HEK293 (cell line): ENCODE results near the gene TTC9.

ENCODE experiments used
- CTCF ChIA-PET: fragments of 350-600 bp; formaldehyde crosslinking; extraction: SDS; loops from one replicate; lab custom pipeline; 2021; ENCODE audit warnings: antibody characterized with exemption; lab: Yijun Ruan, JAX
- POLR2A ChIA-PET: fragments of 300-600 bp; formaldehyde crosslinking; extraction: SDS; loops from one replicate; lab custom pipeline; 2020; ENCODE audit warnings: antibody characterized with exemption, inconsistent platforms; lab: Yijun Ruan, JAX
- H3K27ac ChIP-seq: fragments of 200-500 bp; sonication (Bioruptor generic); 2 replicates; pipeline ENCODE4 v1.5.1; 2014; ENCODE audit warnings: low read depth, low read length, control low read depth, inconsistent platforms; ENCODE audit errors: extremely low read depth
- H3K36me3 ChIP-seq, 2 experiments: fragments of 200-500 bp in 1 of 2; sonication (Bioruptor generic) in 1 of 2; 1 replicate in 1 of 2; 2 replicates in 1 of 2; pipeline ENCODE4 v1.5.1; 2014 to 2017; ENCODE audit warnings: inconsistent platforms in 2 of 2, low read length in 2 of 2; ENCODE audit not compliant: control insufficient read depth in 2 of 2, insufficient read depth in 1 of 2
- H3K4me1 ChIP-seq: fragments of 200-500 bp; sonication (Bioruptor generic); 2 replicates; pipeline ENCODE4 v1.5.1; 2014; ENCODE audit warnings: mild to moderate bottlenecking, low read length, inconsistent platforms; ENCODE audit not compliant: control insufficient read depth, insufficient read depth
- H3K4me3 ChIP-seq: 2 replicates; pipeline ENCODE4 v1.5.1; 2011; ENCODE audit warnings: low read depth, mild to moderate bottlenecking, control low read depth, low read length, moderate library complexity
- H3K9me3 ChIP-seq: fragments of 200-500 bp; sonication (Bioruptor generic); 2 replicates; pipeline ENCODE4 v1.5.1; 2014; ENCODE audit warnings: low read depth, low read length, inconsistent platforms; ENCODE audit not compliant: control insufficient read depth, insufficient read depth
- HOXA7 ChIP-seq: sonication (generic); formaldehyde crosslinking; IDR thresholded peaks from 2 replicates; pipeline ENCODE4 v1.8.1; 2022; ENCODE audit warnings: missing genetic modification reagents, borderline replicate concordance
- PRDM1 ChIP-seq: fragments of 450-650 bp; formaldehyde crosslinking; IDR thresholded peaks from 2 replicates; pipeline ENCODE4; 2016; ENCODE audit warnings: missing biosample characterization, missing genetic modification characterization
- PRDM6 ChIP-seq: fragments of 450-650 bp; formaldehyde crosslinking; IDR thresholded peaks from 2 replicates; pipeline ENCODE4 v1.5.1; 2017; ENCODE audit warnings: missing biosample characterization, missing genetic modification characterization
- RBAK ChIP-seq: fragments of 450-650 bp; formaldehyde crosslinking; IDR thresholded peaks from 2 replicates; pipeline ENCODE4 v1.5.1; 2016; ENCODE audit warnings: missing biosample characterization, missing genetic modification characterization
- SCRT2 ChIP-seq: fragments of 450-650 bp; formaldehyde crosslinking; IDR thresholded peaks from 2 replicates; pipeline ENCODE4 v1.5.1; 2016; ENCODE audit warnings: missing biosample characterization, missing genetic modification characterization
- SP3 ChIP-seq: fragments of 450-650 bp; formaldehyde crosslinking; IDR thresholded peaks from 2 replicates; pipeline ENCODE4 v1.5.1; 2016; ENCODE audit warnings: missing biosample characterization, missing genetic modification characterization
- TCF7L2 ChIP-seq: IDR thresholded peaks from 2 replicates; pipeline ENCODE4 v1.6.1; 2011; ENCODE audit warnings: low read depth, mild to moderate bottlenecking, inconsistent platforms, low read length, moderate library complexity, borderline replicate concordance
- ZBTB1 ChIP-seq: fragments of 450-650 bp; formaldehyde crosslinking; IDR thresholded peaks from 2 replicates; pipeline ENCODE4 v1.5.1; 2016; ENCODE audit warnings: missing biosample characterization, missing genetic modification characterization
- ZNF148 ChIP-seq: fragments of 450-650 bp; formaldehyde crosslinking; IDR thresholded peaks from 2 replicates; pipeline ENCODE4 v1.5.0; 2017; ENCODE audit warnings: missing biosample characterization, missing genetic modification characterization, borderline replicate concordance
- ZNF157 ChIP-seq: fragments of 450-650 bp; formaldehyde crosslinking; IDR thresholded peaks from 2 replicates; pipeline ENCODE4 v1.5.1; 2016; ENCODE audit warnings: missing biosample characterization, missing genetic modification characterization
- ZNF350 ChIP-seq: fragments of 450-650 bp; formaldehyde crosslinking; IDR thresholded peaks from 2 replicates; pipeline ENCODE4 v1.5.0; 2017; ENCODE audit warnings: missing biosample characterization, mild to moderate bottlenecking, missing genetic modification characterization
- ZNF391 ChIP-seq: fragments of 450-650 bp; formaldehyde crosslinking; IDR thresholded peaks from 2 replicates; pipeline ENCODE4 v1.5.1; 2016; ENCODE audit warnings: low read depth, missing biosample characterization, missing genetic modification characterization, borderline replicate concordance
- ZNF529 ChIP-seq: fragments of 450-650 bp; formaldehyde crosslinking; IDR thresholded peaks from 2 replicates; pipeline ENCODE4 v1.5.1; 2017; ENCODE audit warnings: missing genetic modification characterization, missing biosample characterization; ENCODE audit not compliant: insufficient replicate concordance
- ZNF555 ChIP-seq: fragments of 450-650 bp; formaldehyde crosslinking; conservative IDR thresholded peaks from 2 replicates; pipeline ENCODE4 v1.5.1; 2017; ENCODE audit warnings: missing biosample characterization, mild to moderate bottlenecking, missing genetic modification characterization, inconsistent platforms
- ZNF664 ChIP-seq: fragments of 450-650 bp; formaldehyde crosslinking; IDR thresholded peaks from 2 replicates; pipeline ENCODE4 v1.5.1; 2016; ENCODE audit warnings: missing biosample characterization, missing genetic modification characterization
- ZNF677 ChIP-seq: fragments of 450-650 bp; IDR thresholded peaks from 2 replicates; pipeline ENCODE4 v1.5.0; 2018; ENCODE audit warnings: missing biosample characterization, mild to moderate bottlenecking, missing genetic modification characterization, moderate library complexity
- ZNF76 ChIP-seq: fragments of 450-650 bp; formaldehyde crosslinking; IDR thresholded peaks from 2 replicates; pipeline ENCODE4; 2016; ENCODE audit warnings: low read depth, missing biosample characterization, missing genetic modification characterization, borderline replicate concordance
- ZNF776 ChIP-seq: fragments of 450-650 bp; formaldehyde crosslinking; IDR thresholded peaks from 2 replicates; pipeline ENCODE4 v1.5.0; 2017; ENCODE audit warnings: missing biosample characterization, missing genetic modification characterization, borderline replicate concordance
- ZSCAN5A ChIP-seq: fragments of 450-650 bp; formaldehyde crosslinking; IDR thresholded peaks from 2 replicates; pipeline ENCODE4 v1.5.1; 2016; ENCODE audit warnings: missing biosample characterization, missing genetic modification characterization
- TF ChIP-seq, protein P1 (sequence below): fragments of 450-650 bp; formaldehyde crosslinking; IDR thresholded peaks from 2 replicates; pipeline ENCODE4 v1.5.1; 2016; ENCODE audit warnings: missing biosample characterization, missing genetic modification characterization
- TF ChIP-seq, protein P2 (sequence below): fragments of 450-650 bp; formaldehyde crosslinking; IDR thresholded peaks from 2 replicates; pipeline ENCODE4 v1.5.1; 2016; ENCODE audit warnings: missing biosample characterization, missing genetic modification characterization, low read depth

The TTC9 gene

DNA sequence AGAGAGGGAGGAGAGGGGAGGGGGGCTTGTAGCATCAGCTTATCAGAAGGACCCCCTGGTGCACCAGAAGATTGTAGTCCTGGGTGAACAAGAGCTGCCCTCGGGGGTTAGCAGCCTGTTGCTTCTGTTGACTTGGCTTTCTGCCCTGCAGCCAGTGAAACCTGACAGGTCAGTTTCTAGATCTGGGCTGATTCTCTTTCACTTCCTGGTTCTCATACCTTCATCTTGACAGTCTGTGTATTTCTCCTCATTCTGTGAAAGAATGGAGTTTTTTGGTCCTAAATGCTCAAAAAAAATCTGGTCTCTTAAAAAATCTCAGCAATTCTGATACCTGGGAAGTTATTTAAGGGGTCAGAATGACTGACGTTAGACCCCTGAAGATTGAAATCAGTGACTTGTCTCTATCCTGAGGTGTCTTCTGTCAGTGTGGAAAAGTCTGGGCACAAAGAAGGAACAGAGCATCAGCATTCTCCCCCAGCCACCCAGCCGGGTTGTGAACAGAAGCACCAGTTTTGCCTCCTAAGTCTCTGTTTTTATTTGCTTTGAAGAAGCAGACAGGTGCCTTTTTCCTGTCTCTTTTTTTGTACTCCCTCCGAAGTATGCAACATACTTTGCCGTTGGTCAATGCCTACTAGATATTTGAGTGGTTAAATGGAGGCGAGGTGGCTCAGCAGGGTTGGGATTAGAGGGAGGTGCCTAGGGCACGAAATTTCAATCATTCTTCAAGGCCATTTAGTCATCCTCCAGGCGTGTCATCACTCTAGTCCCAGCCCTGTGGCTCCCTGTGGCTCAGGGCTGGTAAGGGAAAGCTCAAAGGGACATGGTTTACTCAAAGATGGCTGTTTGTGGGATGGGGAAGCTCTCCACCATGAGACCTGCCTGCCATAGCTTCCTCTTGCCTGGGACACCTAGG is 24.0 kb downstream of the TTC9 start:
- POLR2A ChIA-PET: interaction anchor here (0.9 kb wide), 1 partner anchor 23 kb away, joined by 3 read pairs; the partner anchor contains the start of gene TTC9
- Histone ChIP-seq H3K4me1 (no peaks in the 10 kb centered on the region), H3K36me3 (no peaks in the 10 kb centered on the region; a peak in 1 of 3 replicates), H3K27ac (no peak overlapping the region), H3K4me3 (no peak overlapping the region), H3K9me3 (no peaks in the 10 kb centered on the region)
- CTCF ChIA-PET: interaction anchor here (0.7 to 1.3 kb wide), 2 partner anchors 91 to 152 kb away, joined by 3 read pairs; no protein-coding TSS in a partner anchor
- TF ChIP-seq, protein P1, sequence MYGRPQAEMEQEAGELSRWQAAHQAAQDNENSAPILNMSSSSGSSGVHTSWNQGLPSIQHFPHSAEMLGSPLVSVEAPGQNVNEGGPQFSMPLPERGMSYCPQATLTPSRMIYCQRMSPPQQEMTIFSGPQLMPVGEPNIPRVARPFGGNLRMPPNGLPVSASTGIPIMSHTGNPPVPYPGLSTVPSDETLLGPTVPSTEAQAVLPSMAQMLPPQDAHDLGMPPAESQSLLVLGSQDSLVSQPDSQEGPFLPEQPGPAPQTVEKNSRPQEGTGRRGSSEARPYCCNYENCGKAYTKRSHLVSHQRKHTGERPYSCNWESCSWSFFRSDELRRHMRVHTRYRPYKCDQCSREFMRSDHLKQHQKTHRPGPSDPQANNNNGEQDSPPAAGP (tag by site-specific recombination): 0 out of 2 replicates have a peak, but pooled peaks have one; percentile 45
- TF ChIP-seq PRDM6 (no peak), ZNF677 (tag by site-specific recombination) (no peak), ZNF664 (no peak), SCRT2 (tag by site-specific recombination) (peak; percentile 83)

- CTCF ChIA-PET: interaction anchor here (0.7 to 1.3 kb wide), 3 partner anchors 25 to 151 kb away, joined by 3 read pairs; no protein-coding TSS in a partner anchor
- H3K4me3 ChIP-seq: no peak overlapping the region
- TF ChIP-seq TCF7L2 (no peak), ZNF529 (tag by site-specific recombination) (no peak), ZNF350 (tag by site-specific recombination) (no peak), ZSCAN5A (tag by site-specific recombination) (no peak)
- TF ChIP-seq, protein P2, sequence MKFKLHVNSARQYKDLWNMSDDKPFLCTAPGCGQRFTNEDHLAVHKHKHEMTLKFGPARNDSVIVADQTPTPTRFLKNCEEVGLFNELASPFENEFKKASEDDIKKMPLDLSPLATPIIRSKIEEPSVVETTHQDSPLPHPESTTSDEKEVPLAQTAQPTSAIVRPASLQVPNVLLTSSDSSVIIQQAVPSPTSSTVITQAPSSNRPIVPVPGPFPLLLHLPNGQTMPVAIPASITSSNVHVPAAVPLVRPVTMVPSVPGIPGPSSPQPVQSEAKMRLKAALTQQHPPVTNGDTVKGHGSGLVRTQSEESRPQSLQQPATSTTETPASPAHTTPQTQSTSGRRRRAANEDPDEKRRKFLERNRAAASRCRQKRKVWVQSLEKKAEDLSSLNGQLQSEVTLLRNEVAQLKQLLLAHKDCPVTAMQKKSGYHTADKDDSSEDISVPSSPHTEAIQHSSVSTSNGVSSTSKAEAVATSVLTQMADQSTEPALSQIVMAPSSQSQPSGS (tag by site-specific recombination): no peak
- TF ChIP-seq, all 188 proteins: peak for 0
- H3K9me3 ChIP-seq: no peaks in the 10 kb centered on the region
- H3K36me3 ChIP-seq: peaks cover 0 to 3% of the 10 kb centered on the region in 2 experiments; a peak in 2 of 3 replicates
- H3K4me1 ChIP-seq: no peaks in the 10 kb centered on the region
- H3K27ac ChIP-seq: no peak overlapping the region
- POLR2A ChIA-PET: no interaction called here
Observed at GRCh38 chr14:70666361-70666686, 24.6 kb downstream of the TTC9 start.

- POLR2A ChIA-PET: no interaction called here
- CTCF ChIA-PET: no interaction called here
- Histone ChIP-seq H3K9me3 (no peaks in the 10 kb centered on the region), H3K27ac (no peak overlapping the region), H3K36me3 (peaks cover 0 to 4% of the 10 kb centered on the region in 2 experiments; a peak in 2 of 3 replicates), H3K4me3 (no peak overlapping the region), H3K4me1 (no peaks in the 10 kb centered on the region)
- TF ChIP-seq RBAK (tag by site-specific recombination): no peak
- no peak for TF ChIP-seq ZNF76 (tag by site-specific recombination)
- no peak for TF ChIP-seq ZNF776
- TF ChIP-seq SP3: no peak
- no peak for TF ChIP-seq ZNF555 (tag by site-specific recombination)
- TF ChIP-seq PRDM1 (tag by site-specific recombination): no peak
- TF ChIP-seq ZBTB1: no peak
- TF ChIP-seq ZNF391 (tag by site-specific recombination): no peak
- TF ChIP-seq ZNF148: no peak
- TF ChIP-seq ZNF157 (tag by site-specific recombination): no peak
- TF ChIP-seq HOXA7 (CRISPR knock-in tag): no peak
Observed at GRCh38 chr14:70670992-70671651, 29.4 kb downstream of the TTC9 start.
